Fibroblast of pulmonary artery (primary cell): ENCODE results near the gene SNX25.
A peak's percentile ranks its signal among the peaks of the same experiment; 100 is the strongest.

Experiments used
- DNase-seq: peaks from one replicate; pipeline ENCODE4 v3.0.0-alpha.2; 2010; ENCODE audit warnings: low read depth
- H3K4me3 ChIP-seq: replicated peaks from 2 replicates; pipeline ENCODE4 v1.5.1; 2011; ENCODE audit warnings: low read depth, mild to moderate bottlenecking, control low read depth, low read length, moderate library complexity
- CTCF ChIP-seq: IDR thresholded peaks from 2 replicates; pipeline ENCODE4 v1.5.1; 2011; ENCODE audit warnings: mild to moderate bottlenecking, control low read depth, low read length, inconsistent platforms; ENCODE audit errors: missing control alignments

Gene SNX25

GRCh38 chr4:185278716-185279115, 69.3 kb downstream of the SNX25 start:
- H3K4me3 ChIP-seq = no peak overlapping the region
- DNase-seq = no peak
- no peak for TF ChIP-seq CTCF

GRCh38 chr4:185280608-185281007, 71.2 kb downstream of the SNX25 start:
- no peak overlapping the region for H3K4me3 ChIP-seq
- no peak for TF ChIP-seq CTCF
- no peak for DNase-seq

GRCh38 chr4:185282968-185283367, 73.6 kb downstream of the SNX25 start:
- no peak for TF ChIP-seq CTCF
- DNase-seq = no peak
- no peak overlapping the region for H3K4me3 ChIP-seq

GRCh38 chr4:185283723-185284122, 74.3 kb downstream of the SNX25 start:
- no peak for TF ChIP-seq CTCF
- DNase-seq = peak; percentile 56
- H3K4me3 ChIP-seq = no peak overlapping the region

DNA sequence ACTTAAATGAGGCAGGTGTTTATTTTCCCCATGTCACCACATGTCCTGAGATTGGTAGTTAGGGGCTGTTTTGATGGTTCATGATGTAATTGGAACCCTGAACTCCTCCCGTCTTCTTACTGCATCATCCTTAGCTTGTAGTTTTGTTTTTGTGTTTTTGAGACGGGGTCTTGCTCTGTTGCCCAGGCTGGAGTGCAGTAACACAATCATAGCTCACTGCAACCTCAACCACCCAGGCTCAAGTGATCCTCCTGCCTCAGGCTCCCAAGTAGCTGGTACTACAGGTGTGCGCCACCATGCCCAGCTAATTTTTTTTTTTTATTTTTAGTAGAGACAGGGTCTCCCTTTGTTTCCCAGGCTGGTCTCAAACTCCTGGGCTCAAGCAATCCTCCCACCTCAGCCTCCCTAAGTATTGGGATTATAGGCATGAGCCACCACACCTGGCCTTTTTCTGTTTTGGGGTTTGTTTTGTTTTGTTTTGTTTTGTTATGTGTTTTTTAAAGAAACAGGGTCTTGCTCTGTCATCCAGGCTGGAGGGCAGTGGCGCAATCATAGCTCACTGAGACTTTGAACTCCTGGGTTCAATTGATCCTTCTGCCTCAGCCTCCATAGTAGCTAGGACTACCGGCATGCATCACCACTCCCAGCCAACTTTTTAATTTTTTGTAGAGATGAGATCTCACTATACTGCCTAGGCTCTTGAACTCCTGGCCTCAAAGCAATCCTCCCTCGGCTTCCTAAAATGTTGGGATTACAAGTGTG, 76.4 kb downstream of the SNX25 start:
- H3K4me3 ChIP-seq = no peak overlapping the region
- no peak for DNase-seq
- TF ChIP-seq CTCF = no peak

- TF ChIP-seq CTCF = no peak
- no peak overlapping the region for H3K4me3 ChIP-seq
- DNase-seq = no peak
These were observed 77.2 kb downstream of the SNX25 start for GRCh38 chr4:185286571-185286970.

GRCh38 chr4:185287031-185287430, 77.6 kb downstream of the SNX25 start:
- no peak for TF ChIP-seq CTCF
- DNase-seq = no peak
- no peak overlapping the region for H3K4me3 ChIP-seq
